ENCODE data around the gene HCAR3.

- TF ChIP-seq, protein P1, sequence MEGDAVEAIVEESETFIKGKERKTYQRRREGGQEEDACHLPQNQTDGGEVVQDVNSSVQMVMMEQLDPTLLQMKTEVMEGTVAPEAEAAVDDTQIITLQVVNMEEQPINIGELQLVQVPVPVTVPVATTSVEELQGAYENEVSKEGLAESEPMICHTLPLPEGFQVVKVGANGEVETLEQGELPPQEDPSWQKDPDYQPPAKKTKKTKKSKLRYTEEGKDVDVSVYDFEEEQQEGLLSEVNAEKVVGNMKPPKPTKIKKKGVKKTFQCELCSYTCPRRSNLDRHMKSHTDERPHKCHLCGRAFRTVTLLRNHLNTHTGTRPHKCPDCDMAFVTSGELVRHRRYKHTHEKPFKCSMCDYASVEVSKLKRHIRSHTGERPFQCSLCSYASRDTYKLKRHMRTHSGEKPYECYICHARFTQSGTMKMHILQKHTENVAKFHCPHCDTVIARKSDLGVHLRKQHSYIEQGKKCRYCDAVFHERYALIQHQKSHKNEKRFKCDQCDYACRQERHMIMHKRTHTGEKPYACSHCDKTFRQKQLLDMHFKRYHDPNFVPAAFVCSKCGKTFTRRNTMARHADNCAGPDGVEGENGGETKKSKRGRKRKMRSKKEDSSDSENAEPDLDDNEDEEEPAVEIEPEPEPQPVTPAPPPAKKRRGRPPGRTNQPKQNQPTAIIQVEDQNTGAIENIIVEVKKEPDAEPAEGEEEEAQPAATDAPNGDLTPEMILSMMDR (IDR thresholded peaks at IDR 0.05): no peak
- no peak for TF ChIP-seq POLR2AphosphoS5 (IDR thresholded peaks at IDR 0.05)
Observed at GRCh38 chr12:122740351-122740750, 23.7 kb upstream of the HCAR3 start.
